WTC11 (cell line): ENCODE data around the gene SCYGR8. TPM values are rescaled to one million over a fixed set of nuclear protein-coding genes. Genes with fewer than 3 reads are reported as not detected.

Experiments
- ATAC-seq: fragments of 200-7000 bp; cut with Tn5 transposase; 2 replicates; pipeline ENCODE4 v1.10.0; 2021; ENCODE audit warnings: mild to moderate bottlenecking, moderate library complexity
- CTCF ChIA-PET: fragments of 300-600 bp; sonication (Branson Sonifier 250); formaldehyde crosslinking; loops from one replicate; lab custom pipeline; 2021; ENCODE audit warnings: antibody characterized with exemption; lab: Charles Lee
- POLR2A ChIA-PET: fragments of 350-600 bp; sonication (Branson Sonifier 250); formaldehyde crosslinking; loops from one replicate; lab custom pipeline; 2021; ENCODE audit warnings: antibody characterized with exemption; lab: Charles Lee
- DNase-seq: peaks from one replicate; pipeline ENCODE4 v3.0.0; 2021; ENCODE audit warnings: low spot score
- H3K27ac Mint-ChIP-seq: 2 replicates; pipeline ENCODE4 v1.8.0; 2021; ENCODE audit warnings: mixed read lengths
- H3K27me3 Mint-ChIP-seq: 2 replicates; pipeline ENCODE4 v1.8.0; 2021; ENCODE audit warnings: low read depth, mild to moderate bottlenecking, moderate library complexity, mixed read lengths
- H3K36me3 Mint-ChIP-seq: 2 replicates; pipeline ENCODE4 v1.8.0; 2021; ENCODE audit warnings: mixed read lengths
- H3K4me1 Mint-ChIP-seq: 2 replicates; pipeline ENCODE4 v1.8.0; 2022; ENCODE audit warnings: mixed read lengths
- H3K4me3 Mint-ChIP-seq: 2 replicates; pipeline ENCODE4 v1.8.0; 2021; ENCODE audit warnings: mild to moderate bottlenecking, moderate library complexity, mixed read lengths
- H3K9me3 Mint-ChIP-seq: 2 replicates; pipeline ENCODE4 v1.8.0; 2021; ENCODE audit warnings: mixed read lengths
- ATF1 ChIP-seq: sonication (generic); formaldehyde crosslinking; IDR thresholded peaks from 2 replicates; pipeline ENCODE4 v1.8.1; 2023; ENCODE audit warnings: mild to moderate bottlenecking, moderate library complexity, missing genetic modification reagents
- ATF2 ChIP-seq: sonication (generic); formaldehyde crosslinking; IDR thresholded peaks from 2 replicates; pipeline ENCODE4 v1.8.1; 2022; ENCODE audit warnings: low read depth, missing genetic modification reagents, borderline replicate concordance
- CREM ChIP-seq: sonication (generic); formaldehyde crosslinking; IDR thresholded peaks from 2 replicates; pipeline ENCODE4 v1.8.1; 2022; ENCODE audit warnings: mild to moderate bottlenecking, missing genetic modification reagents, moderate library complexity
- E2F5 ChIP-seq: sonication (generic); formaldehyde crosslinking; IDR thresholded peaks from 2 replicates; pipeline ENCODE4 v1.8.1; 2022; ENCODE audit warnings: mild to moderate bottlenecking, moderate library complexity, missing genetic modification reagents
- EMX1 ChIP-seq: fragments of 250-450 bp; sonication (Bioruptor Pico); IDR thresholded peaks from 2 replicates; pipeline ENCODE4 v1.8.0; 2021; ENCODE audit warnings: mild to moderate bottlenecking
- ERG ChIP-seq: fragments of 250-450 bp; sonication (Bioruptor Pico); IDR thresholded peaks from 2 replicates; pipeline ENCODE4 v1.8.0; 2021; ENCODE audit warnings: mild to moderate bottlenecking
- GRHL2 ChIP-seq: fragments of 250-450 bp; sonication (Bioruptor Pico); IDR thresholded peaks from 2 replicates; pipeline ENCODE4 v1.8.0; 2022; ENCODE audit warnings: mild to moderate bottlenecking, moderate library complexity; ENCODE audit not compliant: insufficient replicate concordance, severe bottlenecking
- GTF2I ChIP-seq: fragments of 250-450 bp; sonication (Bioruptor Pico); conservative IDR thresholded peaks from 2 replicates; pipeline ENCODE4 v1.4.0; 2021; ENCODE audit warnings: mild to moderate bottlenecking
- HMGA2 ChIP-seq: fragments of 250-450 bp; sonication (Bioruptor Pico); IDR thresholded peaks from 2 replicates; pipeline ENCODE4 v1.4.0; 2021; ENCODE audit warnings: mild to moderate bottlenecking, moderate library complexity
- HMGXB4 ChIP-seq: sonication (generic); formaldehyde crosslinking; IDR thresholded peaks from 2 replicates; pipeline ENCODE4 v1.8.1; 2023; ENCODE audit warnings: mild to moderate bottlenecking, moderate library complexity, missing genetic modification reagents
- JAZF1 ChIP-seq: fragments of 250-450 bp; sonication (Bioruptor Pico); IDR thresholded peaks from 2 replicates; pipeline ENCODE4 v1.9.0; 2021; ENCODE audit warnings: moderate library complexity, mild to moderate bottlenecking, inconsistent platforms
- NFYB ChIP-seq: sonication (generic); formaldehyde crosslinking; conservative IDR thresholded peaks from 2 replicates; pipeline ENCODE4 v1.8.0; 2022; ENCODE audit warnings: low read depth, missing genetic modification reagents
- NR2C2 ChIP-seq: sonication (generic); formaldehyde crosslinking; IDR thresholded peaks from 2 replicates; pipeline ENCODE4 v1.8.0; 2022; ENCODE audit warnings: mild to moderate bottlenecking, missing genetic modification reagents
- PREB ChIP-seq: sonication (generic); formaldehyde crosslinking; IDR thresholded peaks from 2 replicates; pipeline ENCODE4 v1.8.1; 2022; ENCODE audit warnings: mild to moderate bottlenecking, missing genetic modification reagents, moderate library complexity, borderline replicate concordance
- SOX15 ChIP-seq: fragments of 250-450 bp; sonication (Bioruptor Pico); IDR thresholded peaks from 2 replicates; pipeline ENCODE4 v1.9.0; 2021; ENCODE audit warnings: mild to moderate bottlenecking
- TEAD1 ChIP-seq: sonication (generic); formaldehyde crosslinking; IDR thresholded peaks from 2 replicates; pipeline ENCODE4 v1.8.0; 2022; ENCODE audit warnings: mild to moderate bottlenecking, missing genetic modification reagents
- TP53 ChIP-seq: sonication (generic); formaldehyde crosslinking; IDR thresholded peaks from 2 replicates; pipeline ENCODE4 v1.8.1; 2023; ENCODE audit warnings: mild to moderate bottlenecking, missing genetic modification reagents
- ZBTB21 ChIP-seq: sonication (generic); formaldehyde crosslinking; IDR thresholded peaks from 2 replicates; pipeline ENCODE4 v1.8.1; 2023; ENCODE audit warnings: mild to moderate bottlenecking, missing genetic modification reagents, borderline replicate concordance
- ZMAT4 ChIP-seq: fragments of 250-450 bp; sonication (Bioruptor Pico); IDR thresholded peaks from 2 replicates; pipeline ENCODE4 v1.9.0; 2021; ENCODE audit warnings: mild to moderate bottlenecking
- ZNF121 ChIP-seq: sonication (generic); formaldehyde crosslinking; IDR thresholded peaks from 2 replicates; pipeline ENCODE4 v1.8.0; 2023; ENCODE audit warnings: missing genetic modification reagents
- ZNF232 ChIP-seq: sonication (generic); formaldehyde crosslinking; IDR thresholded peaks from 2 replicates; pipeline ENCODE4 v1.8.0; 2022; ENCODE audit warnings: mild to moderate bottlenecking, missing genetic modification reagents
- ZNF317 ChIP-seq: sonication (generic); formaldehyde crosslinking; IDR thresholded peaks from 2 replicates; pipeline ENCODE4 v1.8.1; 2023; ENCODE audit warnings: low read depth, mild to moderate bottlenecking, moderate library complexity, missing genetic modification reagents, borderline replicate concordance
- ZNF416 ChIP-seq: fragments of 250-450 bp; sonication (Bioruptor Pico); IDR thresholded peaks from 2 replicates; pipeline ENCODE4 v1.9.0; 2021; ENCODE audit warnings: mild to moderate bottlenecking, inconsistent platforms
- ZNF671 ChIP-seq: fragments of 250-450 bp; sonication (Bioruptor Pico); IDR thresholded peaks from 2 replicates; pipeline ENCODE4 v1.8.0; 2021; ENCODE audit warnings: mild to moderate bottlenecking
- total RNA-seq: library from RNA; stranded (reverse); gene quantifications from 3 replicates; pipeline ENCODE4 v1.2.3, GENCODE V29; 2021

Gene SCYGR8
- total RNA-seq, 1 experiment from 2014 or later, result not detected

GRCh38 chr2:227761740-227762476 lies 16.2 kb downstream of the SCYGR8 start:
- no peak for TF ChIP-seq GTF2I (CRISPR knock-in tag)
- TF ChIP-seq ZNF317 (CRISPR knock-in tag), result no peak
- TF ChIP-seq ATF2 (CRISPR knock-in tag), result no peak
- TF ChIP-seq PREB (CRISPR knock-in tag), result no peak
- no peak for TF ChIP-seq TP53 (CRISPR knock-in tag)
- CTCF ChIA-PET, result interaction anchor here (0.6 kb wide), 1 partner anchor 654 kb away, joined by 4 read pairs; no protein-coding TSS in a partner anchor

GRCh38 chr2:227765788-227766372 lies 20.2 kb downstream of the SCYGR8 start:
- H3K4me3 Mint-ChIP-seq, result no peak overlapping the region

More at GRCh38 chr2:227761740-227762476, 16.2 kb downstream of the SCYGR8 start:
- peaks cover 28% of the 10 kb centered on the region for H3K4me1 Mint-ChIP-seq
- H3K4me3 Mint-ChIP-seq, result no peak overlapping the region
- H3K27me3 Mint-ChIP-seq, result no peaks in the 10 kb centered on the region; the same call in 1 of the 2 replicates
- no peaks in the 10 kb centered on the region for H3K36me3 Mint-ChIP-seq
- DNase-seq (no peak), ATAC-seq (no peak)
- no peaks in the 10 kb centered on the region for H3K9me3 Mint-ChIP-seq
- POLR2A ChIA-PET, result no interaction called here
- no peak overlapping the region for H3K27ac Mint-ChIP-seq

More at GRCh38 chr2:227765788-227766372, 20.2 kb downstream of the SCYGR8 start:
- ATAC-seq (no peak), DNase-seq (no peak)
- no peak overlapping the region for H3K27ac Mint-ChIP-seq
- H3K9me3 Mint-ChIP-seq, result no peaks in the 10 kb centered on the region
- no peaks in the 10 kb centered on the region; the same call in 1 of the 2 replicates for H3K27me3 Mint-ChIP-seq
- TF ChIP-seq E2F5 (CRISPR knock-in tag) (no peak), EMX1 (CRISPR knock-in tag) (no peak), ZNF121 (CRISPR knock-in tag) (no peak), ZNF416 (no peak), ATF1 (CRISPR knock-in tag) (no peak), HMGXB4 (CRISPR knock-in tag) (no peak), ZMAT4 (CRISPR knock-in tag) (no peak), HMGA2 (CRISPR knock-in tag) (no peak), ERG (no peak), ZNF232 (CRISPR knock-in tag) (no peak), CREM (CRISPR knock-in tag) (no peak), GRHL2 (CRISPR knock-in tag) (no peak), NFYB (no peak), ZBTB21 (no peak), ZNF671 (CRISPR knock-in tag) (no peak), NR2C2 (CRISPR knock-in tag) (no peak), JAZF1 (no peak), SOX15 (CRISPR knock-in tag) (no peak), TEAD1 (CRISPR knock-in tag) (no peak)
- no peaks in the 10 kb centered on the region for H3K36me3 Mint-ChIP-seq
- ChIA-PET CTCF (interaction anchor here (0.5 to 3.2 kb wide), 38 partner anchors 8 to 638 kb away, joined by 3 to 89 read pairs (median 4); partner anchors contain the start of genes CCL20, DAW1 and SCYGR8), POLR2A (interaction anchor here (0.9 kb wide), 1 partner anchor 108 kb away, joined by 7 read pairs; no protein-coding TSS in a partner anchor)
- peaks cover 6% of the 10 kb centered on the region; the same call in 1 of the 2 replicates for H3K4me1 Mint-ChIP-seq
